ENCODE measurements around the gene ORMDL2.

The ORMDL2 gene

DNA sequence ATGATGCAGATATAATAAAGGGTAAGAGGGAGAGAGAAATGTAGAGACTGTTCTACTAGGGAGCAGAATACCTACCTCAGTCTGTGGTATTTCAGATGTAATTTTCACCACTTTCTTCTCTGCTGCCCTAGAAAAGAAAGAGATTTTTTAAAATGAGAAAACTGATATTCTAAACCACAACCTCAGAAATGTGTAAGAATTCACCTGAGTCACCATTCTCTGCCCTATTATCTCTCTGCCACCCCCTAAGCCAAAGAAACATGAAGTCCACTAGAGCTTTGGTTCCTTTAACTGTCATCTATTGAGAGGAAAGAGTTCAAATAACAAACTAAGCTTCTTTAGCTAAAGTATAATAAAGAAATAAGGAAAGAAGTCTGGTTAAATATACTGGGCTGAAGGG lies 21.9 kb upstream of the ORMDL2 start:
- no peak overlapping the region for H3K4me3 ChIP-seq (ENCODE audit: low read depth, low read length)
- DNase-seq (ENCODE audit: low read depth), result no peak
- TF ChIP-seq, protein P1, sequence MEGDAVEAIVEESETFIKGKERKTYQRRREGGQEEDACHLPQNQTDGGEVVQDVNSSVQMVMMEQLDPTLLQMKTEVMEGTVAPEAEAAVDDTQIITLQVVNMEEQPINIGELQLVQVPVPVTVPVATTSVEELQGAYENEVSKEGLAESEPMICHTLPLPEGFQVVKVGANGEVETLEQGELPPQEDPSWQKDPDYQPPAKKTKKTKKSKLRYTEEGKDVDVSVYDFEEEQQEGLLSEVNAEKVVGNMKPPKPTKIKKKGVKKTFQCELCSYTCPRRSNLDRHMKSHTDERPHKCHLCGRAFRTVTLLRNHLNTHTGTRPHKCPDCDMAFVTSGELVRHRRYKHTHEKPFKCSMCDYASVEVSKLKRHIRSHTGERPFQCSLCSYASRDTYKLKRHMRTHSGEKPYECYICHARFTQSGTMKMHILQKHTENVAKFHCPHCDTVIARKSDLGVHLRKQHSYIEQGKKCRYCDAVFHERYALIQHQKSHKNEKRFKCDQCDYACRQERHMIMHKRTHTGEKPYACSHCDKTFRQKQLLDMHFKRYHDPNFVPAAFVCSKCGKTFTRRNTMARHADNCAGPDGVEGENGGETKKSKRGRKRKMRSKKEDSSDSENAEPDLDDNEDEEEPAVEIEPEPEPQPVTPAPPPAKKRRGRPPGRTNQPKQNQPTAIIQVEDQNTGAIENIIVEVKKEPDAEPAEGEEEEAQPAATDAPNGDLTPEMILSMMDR (conservative IDR thresholded peaks at IDR 0.05; ENCODE audit: low read depth, low read length), result no peak

DNA sequence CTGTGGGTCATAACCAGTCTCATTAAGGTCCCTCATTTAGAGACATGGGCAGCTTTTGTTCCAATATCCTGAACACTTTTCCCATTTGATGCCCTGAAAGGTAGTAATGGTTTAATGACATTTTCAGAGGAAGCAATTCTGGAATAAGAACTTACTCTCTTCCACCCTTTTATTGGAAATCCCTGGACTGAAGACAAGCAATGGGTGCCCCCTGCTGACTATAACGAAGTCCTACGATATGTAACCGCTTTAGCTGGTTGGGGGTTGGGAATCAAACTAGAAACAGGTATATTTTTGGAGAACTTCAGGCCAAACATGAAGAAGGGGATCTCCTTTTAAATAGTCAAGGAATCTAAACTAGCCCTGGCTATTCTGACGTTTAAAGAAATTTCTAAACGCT lies 20.8 kb upstream of the ORMDL2 start:
- TF ChIP-seq, protein P1 (conservative IDR thresholded peaks at IDR 0.05; ENCODE audit: low read depth, low read length), result peak; percentile 74
- DNase-seq (ENCODE audit: low read depth), result peak; percentile 81
- H3K4me3 ChIP-seq (ENCODE audit: low read depth, low read length), result no peak overlapping the region

DNA sequence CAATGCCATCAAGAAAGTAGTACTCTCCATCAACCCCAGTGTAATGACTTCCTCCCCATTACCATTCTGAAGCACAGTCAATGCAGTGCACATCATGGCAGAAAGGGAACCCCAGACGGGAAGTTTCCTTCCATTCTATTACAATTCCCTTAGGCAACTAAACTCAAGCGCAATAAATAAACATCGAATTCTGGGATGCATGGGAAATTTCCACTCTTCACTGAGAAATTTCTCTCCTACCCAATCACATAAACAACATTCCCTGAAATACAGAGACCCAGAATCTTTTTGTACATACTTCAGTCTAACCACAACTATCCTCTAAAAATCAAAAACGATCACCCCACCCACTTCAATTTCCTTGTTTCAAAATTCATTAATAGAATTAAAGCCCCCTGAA lies 20.3 kb upstream of the ORMDL2 start:
- H3K4me3 ChIP-seq (ENCODE audit: low read depth, low read length), result no peak overlapping the region
- TF ChIP-seq, protein P1 (conservative IDR thresholded peaks at IDR 0.05; ENCODE audit: low read depth, low read length), result no peak
- no peak for DNase-seq (ENCODE audit: low read depth)

DNA sequence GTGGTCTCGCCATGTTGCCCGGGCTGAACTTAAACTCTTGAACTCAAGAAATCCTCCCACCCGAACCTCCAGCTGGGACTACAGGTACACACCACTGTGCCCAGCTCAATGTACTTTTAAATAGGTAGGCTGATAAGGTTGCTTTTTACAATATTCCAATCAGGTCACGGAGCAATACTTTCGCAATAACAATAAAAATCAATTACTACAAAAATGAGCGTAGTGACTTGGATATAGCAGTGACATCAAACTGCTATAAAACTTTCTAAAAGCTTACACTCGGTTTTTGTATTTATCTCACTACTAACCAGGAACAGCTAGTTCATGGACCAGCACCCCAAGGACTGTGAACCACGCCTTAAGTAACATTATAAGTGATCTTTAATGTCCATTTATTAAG lies 10.9 kb upstream of the ORMDL2 start:
- H3K4me3 ChIP-seq (ENCODE audit: low read depth, low read length), result no peak overlapping the region
- DNase-seq (ENCODE audit: low read depth), result no peak
- TF ChIP-seq, protein P1 (conservative IDR thresholded peaks at IDR 0.05; ENCODE audit: low read depth, low read length), result no peak

DNA sequence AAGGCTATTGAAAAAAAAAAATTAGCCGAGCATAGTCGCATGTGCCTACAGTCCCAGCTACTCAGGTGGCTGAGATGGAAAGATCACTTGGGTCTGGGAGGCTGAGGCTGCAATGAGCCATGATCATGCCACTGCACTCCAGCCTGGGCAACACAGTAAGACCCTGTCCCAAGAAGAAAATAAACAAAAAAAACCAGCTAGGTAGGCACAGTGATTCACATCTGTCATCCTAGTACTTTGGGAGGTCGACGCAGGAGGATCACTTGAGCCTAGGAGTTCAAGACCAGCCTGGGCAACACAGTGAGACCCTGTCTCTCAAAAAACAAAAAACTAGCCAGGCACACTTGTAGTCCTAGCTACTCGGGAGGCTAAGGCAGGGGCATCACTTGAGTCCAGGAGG lies 8.6 kb upstream of the ORMDL2 start:
- TF ChIP-seq, protein P1 (conservative IDR thresholded peaks at IDR 0.05; ENCODE audit: low read depth, low read length), result no peak
- no peak for DNase-seq (ENCODE audit: low read depth)
- no peak overlapping the region for H3K4me3 ChIP-seq (ENCODE audit: low read depth, low read length)

DNA sequence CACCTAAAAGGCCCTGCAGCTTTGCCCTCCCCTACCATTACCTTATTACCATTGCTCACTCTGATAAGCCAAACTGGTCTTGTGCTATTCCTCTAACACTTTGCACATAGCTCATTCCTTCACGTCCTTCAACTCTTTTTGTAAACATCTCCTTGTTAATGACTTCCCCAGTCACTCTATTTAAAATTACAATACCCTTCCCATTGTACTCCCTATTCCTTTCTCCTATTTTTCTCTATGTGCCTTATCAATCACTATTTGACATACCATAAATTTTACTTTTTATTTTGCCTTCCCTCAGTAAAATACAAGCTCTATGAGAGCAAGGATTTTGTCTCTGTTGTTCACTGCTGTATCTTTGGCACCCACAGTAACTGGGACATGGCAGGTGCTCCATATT lies 5.8 kb upstream of the ORMDL2 start:
- DNase-seq (ENCODE audit: low read depth), result no peak
- TF ChIP-seq, protein P1 (conservative IDR thresholded peaks at IDR 0.05; ENCODE audit: low read depth, low read length), result no peak
- H3K4me3 ChIP-seq (ENCODE audit: low read depth, low read length), result no peak overlapping the region

DNA sequence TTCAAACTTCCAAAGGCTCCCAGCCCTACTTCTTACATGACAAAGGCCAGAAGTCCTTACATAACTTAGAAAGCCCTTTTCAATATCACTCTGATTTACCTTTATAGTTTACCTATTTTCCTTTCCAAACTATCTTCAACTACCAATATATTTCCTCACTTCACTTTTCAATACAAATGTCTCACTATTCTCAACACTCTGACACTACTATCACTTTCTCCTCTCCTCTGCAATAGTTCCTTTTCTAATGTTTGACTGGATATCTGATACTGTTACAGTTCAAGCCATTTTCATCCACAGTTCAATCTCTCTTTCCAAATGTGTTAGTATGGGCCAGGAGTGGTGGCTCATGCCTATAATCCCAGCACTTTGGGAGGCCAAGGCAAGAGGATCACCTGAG lies 3.6 kb upstream of the ORMDL2 start:
- no peak for DNase-seq (ENCODE audit: low read depth)

More for the DNA sequence above, 3.6 kb upstream of the ORMDL2 start:
- TF ChIP-seq, protein P1 (conservative IDR thresholded peaks at IDR 0.05; ENCODE audit: low read depth, low read length), result no peak
- H3K4me3 ChIP-seq (ENCODE audit: low read depth, low read length), result no peak overlapping the region

Data from choroid plexus epithelial cell (primary cell).